Right atrium auricular region (tissue), 2 donors: ENCODE results near the gene SEL1L2. TPM values are rescaled to one million over a fixed set of nuclear protein-coding genes. Genes with fewer than 3 reads are reported as not detected.

Source experiments
- DNase-seq: peaks from one replicate; pipeline ENCODE4 v3.0.0-alpha.2; 2019; ENCODE audit warnings: low spot score
- H3K27ac ChIP-seq, 2 donors: fragments of 200-600 bp; sonication (generic); 1 replicate in 1 of 2; 2 replicates in 1 of 2; pipeline ENCODE4 v1.5.1; 2016 to 2019
- H3K27me3 ChIP-seq, 2 donors: fragments of 200-600 bp; sonication (generic); one replicate each; pipeline versions ENCODE4 v1.5.1 to v1.6.0; 2017 to 2019
- H3K36me3 ChIP-seq: fragments of 200-600 bp; sonication (generic); one replicate; pipeline ENCODE4 v1.5.1; 2016
- H3K4me1 ChIP-seq, 2 donors: fragments of 200-600 bp; sonication (generic); one replicate each; pipeline versions ENCODE4 v1.5.1 to v1.6.0; 2017 to 2019
- H3K4me3 ChIP-seq, 2 donors: fragments of 200-600 bp; sonication (generic); 1 replicate in 1 of 2; 2 replicates in 1 of 2; pipeline ENCODE4 v1.5.1; 2017 to 2019; ENCODE audit warnings: mild to moderate bottlenecking in 1 of 2, moderate library complexity in 1 of 2
- H3K9me3 ChIP-seq, 2 donors: fragments of 200-600 bp; sonication (generic); one replicate each; pipeline ENCODE4 v1.5.1; 2019
- CTCF ChIP-seq, 2 donors: fragments of 200-600 bp; sonication (generic); IDR thresholded peaks; one replicate each; pipeline ENCODE4 v1.5.1; 2019; ENCODE audit warnings: antibody characterized with exemption in 2 of 2
- total RNA-seq, 2 donors: library from RNA; depleted of rRNA; stranded (reverse); fragments of >200 nt; gene quantifications; one replicate each; pipeline ENCODE4 v1.1.0, GENCODE V29; 2016

Gene SEL1L2
- total RNA-seq, 2 donors from 2014 or later, result not detected

DNA sequence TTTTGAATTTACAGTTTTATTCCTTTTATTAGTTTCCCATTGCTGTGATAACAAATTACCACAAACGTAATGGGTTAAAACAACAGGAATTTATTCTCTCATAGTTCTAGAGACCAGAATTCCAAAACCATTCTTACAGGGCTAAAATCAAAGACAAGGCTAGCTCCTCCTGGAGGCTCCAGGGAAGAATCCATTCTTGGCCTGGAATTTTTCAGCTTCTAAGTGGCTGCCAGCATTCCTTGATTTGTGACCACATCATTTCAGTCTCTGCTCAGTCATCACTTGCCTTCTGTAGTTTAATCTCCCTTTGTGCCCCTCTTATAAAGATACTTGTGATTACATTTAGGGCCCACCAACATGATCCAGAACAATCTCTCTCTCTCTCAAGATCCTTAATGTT, 897 bp upstream of the SEL1L2 start:
- no peak overlapping the region for H3K27ac ChIP-seq
- H3K4me3 ChIP-seq, result no peak overlapping the region
- H3K9me3 ChIP-seq, result peaks cover 0 to 11% of the 10 kb centered on the region in 2 donors
- H3K4me1 ChIP-seq, result no peaks in the 10 kb centered on the region
- no peaks in the 10 kb centered on the region for H3K27me3 ChIP-seq
- no peaks in the 10 kb centered on the region for H3K36me3 ChIP-seq
- no peak for DNase-seq
- no peak for TF ChIP-seq CTCF (IDR thresholded peaks at IDR 0.05)

DNA sequence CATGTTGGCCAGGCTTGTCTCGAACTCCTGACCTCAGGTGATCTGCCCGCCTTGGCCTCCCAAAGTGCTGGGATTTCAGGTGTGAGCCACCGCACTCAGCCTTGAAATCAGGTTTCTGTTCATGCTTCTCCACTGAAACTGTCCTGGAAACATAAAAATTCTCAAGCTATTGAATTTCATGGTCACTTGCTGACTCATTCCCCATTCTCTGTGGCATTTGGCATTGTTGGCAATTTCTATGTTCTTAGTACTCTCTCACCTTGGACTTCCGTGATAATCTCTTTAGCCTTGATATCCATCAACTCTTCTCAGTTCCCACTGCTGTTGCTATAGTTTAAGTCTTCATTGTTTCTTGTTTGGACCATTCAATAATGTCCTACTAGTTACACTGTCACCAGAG, 6.2 kb downstream of the SEL1L2 start:
- DNase-seq, result no peak
- no peak for TF ChIP-seq CTCF (IDR thresholded peaks at IDR 0.05)
- H3K36me3 ChIP-seq, result no peaks in the 10 kb centered on the region
- H3K4me3 ChIP-seq, result no peak overlapping the region
- H3K4me1 ChIP-seq, result no peaks in the 10 kb centered on the region
- no peaks in the 10 kb centered on the region for H3K27me3 ChIP-seq
- H3K9me3 ChIP-seq, result no peaks in the 10 kb centered on the region
- H3K27ac ChIP-seq, result no peak overlapping the region

- no peaks in the 10 kb centered on the region for H3K9me3 ChIP-seq
- no peak overlapping the region for H3K4me3 ChIP-seq
These were observed 29.9 kb downstream of the SEL1L2 start for GRCh38 chr20:13960525-13960924.

GRCh38 chr20:13960119-13960518, 30.3 kb downstream of the SEL1L2 start:
- TF ChIP-seq CTCF (IDR thresholded peaks at IDR 0.05), result no peak
- H3K9me3 ChIP-seq, result no peaks in the 10 kb centered on the region
- no peak for DNase-seq
- H3K4me1 ChIP-seq, result no peaks in the 10 kb centered on the region
- no peaks in the 10 kb centered on the region for H3K27me3 ChIP-seq
- no peaks in the 10 kb centered on the region for H3K36me3 ChIP-seq
- H3K4me3 ChIP-seq, result no peak overlapping the region
- H3K27ac ChIP-seq, result no peak overlapping the region

More at GRCh38 chr20:13960525-13960924, 29.9 kb downstream of the SEL1L2 start:
- Histone ChIP-seq H3K4me1 (no peaks in the 10 kb centered on the region), H3K36me3 (no peaks in the 10 kb centered on the region), H3K27me3 (no peaks in the 10 kb centered on the region), H3K27ac (no peak overlapping the region)
- no peak for DNase-seq
- TF ChIP-seq CTCF (IDR thresholded peaks at IDR 0.05), result no peak

DNA sequence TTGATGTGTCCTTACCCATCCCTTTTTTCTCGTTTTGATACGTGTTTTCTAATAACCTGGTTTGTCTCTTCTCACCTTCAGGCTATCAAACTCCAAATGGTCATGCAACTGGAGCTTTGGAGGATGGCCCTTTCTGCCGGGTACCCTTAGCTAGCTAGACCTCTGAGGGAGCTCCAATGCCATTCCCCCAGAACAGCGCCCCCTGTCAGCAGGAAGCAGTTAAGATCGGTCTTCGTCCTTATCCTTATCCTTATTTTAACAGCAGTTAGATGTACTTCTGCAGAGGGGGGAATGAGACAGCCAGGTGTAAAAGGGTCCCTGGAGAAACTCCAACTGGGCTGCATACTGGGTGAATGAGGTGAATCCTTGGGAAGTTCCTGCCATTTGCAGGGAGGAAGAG, 37.2 kb downstream of the SEL1L2 start:
- Histone ChIP-seq H3K27me3 (no peaks in the 10 kb centered on the region), H3K27ac (no peak overlapping the region), H3K4me1 (no peaks in the 10 kb centered on the region), H3K4me3 (no peak overlapping the region), H3K9me3 (no peaks in the 10 kb centered on the region), H3K36me3 (no peaks in the 10 kb centered on the region)
- DNase-seq, result no peak
- TF ChIP-seq CTCF (IDR thresholded peaks at IDR 0.05), result no peak

- Histone ChIP-seq H3K27me3 (no peaks in the 10 kb centered on the region), H3K9me3 (no peaks in the 10 kb centered on the region), H3K4me1 (no peaks in the 10 kb centered on the region), H3K27ac (no peak overlapping the region), H3K4me3 (no peak overlapping the region), H3K36me3 (no peaks in the 10 kb centered on the region)
- no peak for DNase-seq
- TF ChIP-seq CTCF (IDR thresholded peaks at IDR 0.05), result no peak
These were observed 42.7 kb downstream of the SEL1L2 start for GRCh38 chr20:13947719-13948118.
